Loucy (cell line): ENCODE measurements around the gene RNASET2.

Source experiments
- CTCF ChIP-seq: fragments of 200-600 bp; sonication (generic); conservative IDR thresholded peaks from 2 replicates; pipeline ENCODE4 v1.5.1; 2014; ENCODE audit warnings: mild to moderate bottlenecking, antibody characterized with exemption, low read length
- EZH2phosphoT487 ChIP-seq: fragments of 200-600 bp; IDR thresholded peaks from 2 replicates; pipeline ENCODE4 v1.6.1; 2018; ENCODE audit warnings: antibody characterized with exemption, mild to moderate bottlenecking, moderate library complexity, borderline replicate concordance

GRCh38 chr6:166936079-166936787 is 20.1 kb downstream of the RNASET2 start:
- TF ChIP-seq CTCF (no peak), EZH2phosphoT487 (no peak)
